ENCODE results near the gene MNX1.

MNX1 gene

DNA sequence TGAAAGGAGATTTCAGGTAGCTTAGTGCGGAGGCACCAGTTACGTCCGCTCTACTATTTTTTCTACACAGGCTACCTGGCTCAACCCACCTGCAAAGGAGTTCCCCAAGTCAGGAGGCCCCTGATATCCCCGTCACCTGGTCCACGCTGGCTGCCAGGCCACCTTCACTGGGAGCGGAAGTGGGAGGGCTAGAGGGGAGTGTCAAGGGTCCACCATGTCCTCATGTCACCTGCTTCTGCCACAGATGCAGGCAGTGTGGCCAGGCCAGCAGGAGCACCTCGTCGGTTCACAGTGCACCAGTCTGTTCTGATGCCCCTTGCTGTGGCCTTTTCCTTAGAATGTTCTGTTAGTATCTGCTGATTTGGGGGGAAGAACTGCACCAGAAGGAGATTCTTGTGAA is 44.1 kb downstream of the MNX1 start:
- no peak for DNase-seq

DNA sequence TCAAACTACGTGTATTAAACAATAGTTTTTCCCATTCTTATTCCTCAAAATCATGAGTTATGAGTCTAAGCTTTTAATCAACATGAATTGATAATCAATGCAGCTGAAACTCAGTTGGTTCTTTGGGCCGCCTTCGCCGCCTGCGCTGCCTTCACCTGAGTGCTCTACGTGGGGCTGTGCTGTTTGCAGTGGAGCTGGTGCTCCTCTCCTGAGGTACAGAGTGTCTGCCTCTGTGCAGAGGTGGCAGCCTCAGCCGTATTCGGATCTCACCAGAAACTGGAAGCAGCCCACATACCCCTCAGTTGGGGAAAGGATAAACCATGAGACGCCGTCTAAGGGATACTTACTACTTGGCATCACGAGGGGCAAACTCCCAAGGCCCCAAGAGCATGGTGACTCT is 45.5 kb downstream of the MNX1 start:
- DNase-seq: no peak

- no peak for DNase-seq
Observed at GRCh38 chr7:156963472-156963871, 47.0 kb downstream of the MNX1 start.

DNA sequence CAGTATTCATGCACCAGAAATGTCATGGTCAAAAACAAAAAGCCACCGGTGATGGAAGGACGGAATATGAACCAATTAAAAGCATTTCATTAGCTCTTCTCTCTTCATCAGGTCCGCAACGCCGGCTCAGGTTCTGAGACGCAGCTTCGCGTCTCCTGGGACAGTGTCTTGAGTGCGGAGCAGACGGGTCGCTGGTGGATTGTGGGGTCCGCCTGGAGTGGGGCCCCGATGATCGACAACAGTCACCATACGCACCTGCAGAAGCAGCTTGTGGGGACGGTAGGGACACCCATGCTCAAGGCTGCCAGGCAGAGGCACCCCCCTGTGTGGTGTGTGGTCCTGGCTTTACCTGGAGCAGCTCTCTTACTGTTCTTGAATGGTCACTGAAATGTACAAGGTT is 47.6 kb downstream of the MNX1 start:
- DNase-seq: no peak

DNA sequence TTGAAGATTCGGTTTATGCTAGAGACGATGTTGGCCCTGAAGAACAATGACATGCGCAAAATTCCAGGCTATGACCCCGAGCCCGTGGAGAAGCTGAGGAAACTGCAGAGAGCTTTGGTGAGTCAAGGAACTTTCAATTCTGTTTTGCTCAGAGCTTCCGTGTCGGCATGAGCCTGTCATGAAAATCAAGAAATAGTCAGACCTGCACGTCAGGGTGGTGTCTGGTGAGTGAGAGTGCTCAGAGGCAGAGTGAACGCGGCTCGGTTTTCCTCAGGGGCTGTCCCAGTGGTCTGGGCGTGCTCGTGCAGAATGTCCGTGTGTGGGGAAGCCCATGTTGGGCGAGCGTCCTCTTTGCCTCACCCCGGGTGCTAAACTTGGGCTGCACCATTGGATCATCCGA is 48.3 kb downstream of the MNX1 start:
- no peak for DNase-seq

- DNase-seq: no peak
Observed at GRCh38 chr7:156956727-156957126, 53.7 kb downstream of the MNX1 start.

- no peak for DNase-seq
Observed at GRCh38 chr7:156954941-156955340, 55.5 kb downstream of the MNX1 start.
